Osteoblast (primary cell): ENCODE measurements around the gene TROAP. TPM values are rescaled to one million over a fixed set of nuclear protein-coding genes. Genes with fewer than 3 reads are reported as not detected.
A peak's percentile ranks its signal among the peaks of the same experiment; 100 is the strongest.

Experiments
- DNase-seq: peaks from one replicate; pipeline ENCODE4 v3.0.0; 2011; ENCODE audit warnings: low spot score, mixed read lengths; ENCODE audit not compliant: insufficient read length; ENCODE audit errors: missing footprints
- H2AFZ ChIP-seq: 2 replicates; pipeline ENCODE4 v1.6.0; 2011; ENCODE audit warnings: mild to moderate bottlenecking, low read length
- H3K27ac ChIP-seq: 2 replicates; pipeline ENCODE4 v1.5.1; 2011; ENCODE audit warnings: mild to moderate bottlenecking, low read depth, low read length, moderate library complexity
- H3K27me3 ChIP-seq: 2 replicates; pipeline ENCODE4 v1.6.0; 2012; ENCODE audit warnings: mild to moderate bottlenecking, control low read depth, inconsistent platforms, low read length, moderate library complexity; ENCODE audit not compliant: insufficient read depth
- H3K36me3 ChIP-seq: 2 replicates; pipeline ENCODE4 v1.5.1; 2011; ENCODE audit warnings: mild to moderate bottlenecking, low read length, control low read depth, moderate library complexity; ENCODE audit not compliant: insufficient read depth
- H3K4me1 ChIP-seq: 2 replicates; pipeline ENCODE4 v1.5.1; 2011; ENCODE audit warnings: mild to moderate bottlenecking, low read length, control low read depth, moderate library complexity; ENCODE audit not compliant: insufficient read depth
- H3K4me2 ChIP-seq: 2 replicates; pipeline ENCODE4 v1.6.0; 2011; ENCODE audit warnings: mild to moderate bottlenecking, low read length; ENCODE audit not compliant: insufficient read depth
- H3K4me3 ChIP-seq: fragments of 200-600 bp; sonication (generic); 3 replicates; pipeline ENCODE4 v1.5.1; 2012; ENCODE audit warnings: mild to moderate bottlenecking, low read length, inconsistent platforms; ENCODE audit not compliant: insufficient read depth
- H3K79me2 ChIP-seq: 2 replicates; pipeline ENCODE4 v1.6.0; 2012; ENCODE audit warnings: mild to moderate bottlenecking, low read length, control low read depth, inconsistent platforms; ENCODE audit not compliant: insufficient read depth
- H3K9me3 ChIP-seq: 2 replicates; pipeline ENCODE4 v1.5.1; 2011; ENCODE audit warnings: low read depth, low read length, control low read depth
- H4K20me1 ChIP-seq: 2 replicates; pipeline ENCODE4 v1.6.0; 2012; ENCODE audit warnings: mild to moderate bottlenecking, low read length, control low read depth; ENCODE audit not compliant: insufficient read depth
- CTCF ChIP-seq: IDR thresholded peaks from 2 replicates; pipeline ENCODE4 v1.5.1; 2011; ENCODE audit warnings: mild to moderate bottlenecking, low read depth, low read length, moderate library complexity; ENCODE audit errors: extremely low read depth
- total RNA-seq: library from RNA; depleted of rRNA; stranded (reverse); fragments of >200 nt; gene quantifications from 2 replicates; pipeline ENCODE4 v1.2.3, GENCODE V29; 2012

The TROAP gene
- total RNA-seq, 1 donor, result 2.5 TPM

GRCh38 chr12:49287876-49288275, 35.2 kb upstream of the TROAP start:
- Histone ChIP-seq H3K27ac (no peak overlapping the region), H3K4me1 (no peaks in the 10 kb centered on the region), H3K9me3 (peaks cover 2% of the 10 kb centered on the region), H3K36me3 (no peaks in the 10 kb centered on the region), H3K79me2 (no peaks in the 10 kb centered on the region), H3K27me3 (peaks cover 3% of the 10 kb centered on the region), H4K20me1 (no peaks in the 10 kb centered on the region), H2AFZ (no peak overlapping the region), H3K4me2 (no peak overlapping the region), H3K4me3 (no peak overlapping the region)
- no peak for TF ChIP-seq CTCF
- no peak for DNase-seq

- Histone ChIP-seq H3K27ac (no peak overlapping the region), H3K4me3 (no peak overlapping the region), H4K20me1 (no peaks in the 10 kb centered on the region), H2AFZ (no peak overlapping the region), H3K4me1 (no peaks in the 10 kb centered on the region), H3K4me2 (no peak overlapping the region), H3K9me3 (peaks cover 2% of the 10 kb centered on the region), H3K27me3 (peaks cover 3% of the 10 kb centered on the region), H3K79me2 (no peaks in the 10 kb centered on the region), H3K36me3 (no peaks in the 10 kb centered on the region)
- TF ChIP-seq CTCF, result peak; percentile 89
- no peak for DNase-seq
Observed at GRCh38 chr12:49288412-49288853, 34.6 kb upstream of the TROAP start.

- H4K20me1 ChIP-seq, result no peaks in the 10 kb centered on the region
- H2AFZ ChIP-seq, result no peak overlapping the region
- TF ChIP-seq CTCF, result no peak
- no peak overlapping the region for H3K4me3 ChIP-seq
- peaks cover 7% of the 10 kb centered on the region for H3K27me3 ChIP-seq
- no peaks in the 10 kb centered on the region for H3K4me1 ChIP-seq
- no peak overlapping the region for H3K27ac ChIP-seq
- DNase-seq, result no peak
- no peak overlapping the region for H3K4me2 ChIP-seq
- H3K79me2 ChIP-seq, result no peaks in the 10 kb centered on the region
- no peaks in the 10 kb centered on the region for H3K36me3 ChIP-seq
- H3K9me3 ChIP-seq, result peaks cover 2% of the 10 kb centered on the region
Observed at GRCh38 chr12:49288922-49289555, 34.0 kb upstream of the TROAP start.

- no peaks in the 10 kb centered on the region for H3K36me3 ChIP-seq
- no peak overlapping the region for H3K4me3 ChIP-seq
- no peaks in the 10 kb centered on the region for H3K4me1 ChIP-seq
- no peak overlapping the region for H3K27ac ChIP-seq
- no peaks in the 10 kb centered on the region for H3K79me2 ChIP-seq
- H3K9me3 ChIP-seq, result no peaks in the 10 kb centered on the region
- H3K4me2 ChIP-seq, result no peak overlapping the region
- peaks cover 37% of the 10 kb centered on the region for H3K27me3 ChIP-seq
- DNase-seq, result no peak
- TF ChIP-seq CTCF, result no peak
- H4K20me1 ChIP-seq, result no peaks in the 10 kb centered on the region
- H2AFZ ChIP-seq, result no peak overlapping the region
Observed at GRCh38 chr12:49292729-49293055, 30.4 kb upstream of the TROAP start.
